Ascending aorta (tissue), 2 donors: ENCODE data around the gene KSR1. TPM values are rescaled to one million over a fixed set of nuclear protein-coding genes. Genes with fewer than 3 reads are reported as not detected.

Source experiments
- DNase-seq, 2 donors: peaks; one replicate each; pipeline ENCODE4 v3.0.0-alpha.2; 2019; ENCODE audit warnings: low spot score in 2 of 2
- H3K27ac ChIP-seq, 2 donors: fragments of 200-600 bp; sonication (generic); one replicate each; pipeline ENCODE4 v1.5.1; 2016 to 2017; ENCODE audit warnings: mild to moderate bottlenecking in 1 of 2
- H3K27me3 ChIP-seq: fragments of 200-600 bp; sonication (generic); one replicate; pipeline ENCODE4 v1.5.1; 2017
- H3K36me3 ChIP-seq, 2 donors: fragments of 200-600 bp; sonication (generic); one replicate each; pipeline ENCODE4 v1.5.1; 2016
- H3K4me1 ChIP-seq, 2 donors: fragments of 200-600 bp; sonication (generic); one replicate each; pipeline ENCODE4 v1.5.1; 2016 to 2017; ENCODE audit warnings: mild to moderate bottlenecking in 1 of 2
- H3K4me3 ChIP-seq, 2 donors: fragments of 200-600 bp; sonication (generic); one replicate each; pipeline ENCODE4 v1.5.1; 2016 to 2017; ENCODE audit warnings: mild to moderate bottlenecking in 1 of 2
- H3K9me3 ChIP-seq, 2 donors: fragments of 200-600 bp; sonication (generic); one replicate each; pipeline ENCODE4 v1.5.1; 2016
- intact Hi-C: fragments of 100-400 bp; cut with DNase I; formaldehyde crosslinking; loops from one replicate; pipeline ENCODE4 v1.15.1; 2023
- total RNA-seq: library from RNA; depleted of rRNA; stranded (reverse); fragments of >200 nt; gene quantifications from one replicate; pipeline ENCODE4 v1.1.0, GENCODE V29; 2016
- TF ChIP-seq, protein P1 (sequence below), 3 experiments: fragments of 200-600 bp in 2 of 3; fragments of 450-650 bp in 1 of 3; sonication (generic) in 2 of 3; IDR thresholded peaks; one replicate each; pipeline ENCODE4 v1.5.1; 2016 to 2019; ENCODE audit warnings: antibody characterized with exemption in 3 of 3, mild to moderate bottlenecking in 1 of 3, moderate library complexity in 1 of 3

The KSR1 gene
- total RNA-seq, 1 donor from 2014 or later = 42.6 TPM

DNA sequence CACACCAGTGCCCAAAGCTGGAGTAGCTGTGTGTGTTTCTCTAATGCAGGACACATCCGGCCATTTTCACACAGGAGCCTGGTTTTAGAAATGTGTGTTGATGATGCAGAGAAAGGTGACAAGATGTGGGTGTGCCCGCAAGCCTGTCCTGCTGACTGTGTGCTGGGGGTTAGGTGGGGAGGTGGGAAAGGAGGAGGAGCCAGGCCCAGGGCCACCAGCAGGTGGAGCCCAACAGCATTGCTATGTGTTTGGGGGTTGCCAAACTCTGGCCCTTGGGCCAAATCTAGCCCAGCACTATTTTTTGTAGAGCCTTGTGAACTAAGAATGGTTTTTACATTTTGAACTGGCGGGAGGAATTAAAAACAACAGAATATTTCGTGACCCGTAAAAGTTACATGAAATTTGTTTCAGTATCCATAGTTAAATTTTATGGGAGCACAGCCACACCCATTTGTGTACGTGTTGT is 113.0 kb downstream of the KSR1 start:
- Histone ChIP-seq H3K4me1 (no peaks in the 10 kb centered on the region), H3K9me3 (no peaks in the 10 kb centered on the region), H3K36me3 (no peaks in the 10 kb centered on the region), H3K27ac (no peak overlapping the region), H3K4me3 (no peak overlapping the region), H3K27me3 (no peaks in the 10 kb centered on the region)
- TF ChIP-seq, protein P1, sequence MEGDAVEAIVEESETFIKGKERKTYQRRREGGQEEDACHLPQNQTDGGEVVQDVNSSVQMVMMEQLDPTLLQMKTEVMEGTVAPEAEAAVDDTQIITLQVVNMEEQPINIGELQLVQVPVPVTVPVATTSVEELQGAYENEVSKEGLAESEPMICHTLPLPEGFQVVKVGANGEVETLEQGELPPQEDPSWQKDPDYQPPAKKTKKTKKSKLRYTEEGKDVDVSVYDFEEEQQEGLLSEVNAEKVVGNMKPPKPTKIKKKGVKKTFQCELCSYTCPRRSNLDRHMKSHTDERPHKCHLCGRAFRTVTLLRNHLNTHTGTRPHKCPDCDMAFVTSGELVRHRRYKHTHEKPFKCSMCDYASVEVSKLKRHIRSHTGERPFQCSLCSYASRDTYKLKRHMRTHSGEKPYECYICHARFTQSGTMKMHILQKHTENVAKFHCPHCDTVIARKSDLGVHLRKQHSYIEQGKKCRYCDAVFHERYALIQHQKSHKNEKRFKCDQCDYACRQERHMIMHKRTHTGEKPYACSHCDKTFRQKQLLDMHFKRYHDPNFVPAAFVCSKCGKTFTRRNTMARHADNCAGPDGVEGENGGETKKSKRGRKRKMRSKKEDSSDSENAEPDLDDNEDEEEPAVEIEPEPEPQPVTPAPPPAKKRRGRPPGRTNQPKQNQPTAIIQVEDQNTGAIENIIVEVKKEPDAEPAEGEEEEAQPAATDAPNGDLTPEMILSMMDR (IDR thresholded peaks at IDR 0.05) = peak in 2 of 3 experiments; percentile 26 to 39
- intact Hi-C loops = no loop called here
- DNase-seq = no peak

DNA sequence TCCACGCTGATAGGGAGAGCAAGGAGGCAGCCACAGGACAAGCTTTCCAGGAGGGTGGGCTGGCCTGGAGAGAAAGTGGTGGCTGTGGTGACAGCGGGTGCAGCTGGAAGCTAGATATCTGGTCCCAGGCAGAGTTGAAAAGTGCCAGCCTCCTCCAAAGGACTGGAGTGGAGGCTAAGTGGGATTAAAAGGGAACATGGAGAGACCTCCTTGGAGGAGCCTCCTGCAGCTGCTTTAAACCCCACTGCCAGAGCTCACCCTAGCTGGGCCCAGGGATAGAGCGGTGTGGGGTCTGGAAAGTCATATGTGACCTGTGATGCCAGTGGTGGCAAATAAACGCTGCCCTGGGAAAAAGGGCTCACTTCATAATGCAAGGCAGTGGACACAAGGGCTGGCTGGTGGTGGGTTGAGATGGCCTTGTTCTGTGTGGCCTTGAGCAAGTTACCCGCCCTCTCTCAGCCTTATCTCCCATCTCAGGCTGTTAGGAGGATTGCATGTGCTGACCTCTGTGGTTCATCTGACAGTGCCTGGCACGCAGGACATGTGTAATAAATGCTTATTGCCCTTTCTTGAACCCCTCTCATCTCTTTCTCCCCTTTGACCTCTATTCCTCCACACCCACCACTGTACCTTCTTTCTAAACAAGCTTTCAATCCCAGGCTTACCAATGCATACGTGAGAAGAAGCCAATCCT is 113.8 kb downstream of the KSR1 start:
- Histone ChIP-seq H3K27me3 (no peaks in the 10 kb centered on the region), H3K9me3 (no peaks in the 10 kb centered on the region), H3K27ac (no peak overlapping the region), H3K4me3 (no peak overlapping the region), H3K4me1 (no peaks in the 10 kb centered on the region), H3K36me3 (no peaks in the 10 kb centered on the region)
- TF ChIP-seq, protein P1 (IDR thresholded peaks at IDR 0.05) = no peak
- intact Hi-C loops = no loop called here
- DNase-seq = no peak

DNA sequence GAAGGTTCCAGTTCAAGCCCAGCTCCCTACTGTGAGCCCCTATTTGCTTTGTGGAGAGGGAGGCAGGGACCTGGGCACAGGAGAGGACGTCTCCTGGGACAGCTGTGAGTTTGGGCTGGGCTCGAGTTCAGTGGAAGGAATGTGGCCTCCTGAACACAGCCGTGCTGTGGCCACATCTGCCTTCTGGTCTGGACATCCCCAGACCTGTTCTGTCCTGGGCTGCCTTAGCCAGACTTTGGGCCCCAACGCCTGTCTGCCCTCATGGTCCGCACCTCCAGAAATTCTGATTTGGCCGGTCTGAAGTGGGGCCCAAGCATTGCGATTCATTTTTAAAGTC is 114.3 kb downstream of the KSR1 start:
- TF ChIP-seq, protein P1 (IDR thresholded peaks at IDR 0.05) = no peak
- no peak overlapping the region for H3K27ac ChIP-seq
- H3K36me3 ChIP-seq = no peaks in the 10 kb centered on the region
- H3K4me3 ChIP-seq = no peak overlapping the region
- no peak for DNase-seq
- H3K4me1 ChIP-seq = no peaks in the 10 kb centered on the region
- intact Hi-C loops = no loop called here
- no peaks in the 10 kb centered on the region for H3K27me3 ChIP-seq
- no peaks in the 10 kb centered on the region for H3K9me3 ChIP-seq

DNA sequence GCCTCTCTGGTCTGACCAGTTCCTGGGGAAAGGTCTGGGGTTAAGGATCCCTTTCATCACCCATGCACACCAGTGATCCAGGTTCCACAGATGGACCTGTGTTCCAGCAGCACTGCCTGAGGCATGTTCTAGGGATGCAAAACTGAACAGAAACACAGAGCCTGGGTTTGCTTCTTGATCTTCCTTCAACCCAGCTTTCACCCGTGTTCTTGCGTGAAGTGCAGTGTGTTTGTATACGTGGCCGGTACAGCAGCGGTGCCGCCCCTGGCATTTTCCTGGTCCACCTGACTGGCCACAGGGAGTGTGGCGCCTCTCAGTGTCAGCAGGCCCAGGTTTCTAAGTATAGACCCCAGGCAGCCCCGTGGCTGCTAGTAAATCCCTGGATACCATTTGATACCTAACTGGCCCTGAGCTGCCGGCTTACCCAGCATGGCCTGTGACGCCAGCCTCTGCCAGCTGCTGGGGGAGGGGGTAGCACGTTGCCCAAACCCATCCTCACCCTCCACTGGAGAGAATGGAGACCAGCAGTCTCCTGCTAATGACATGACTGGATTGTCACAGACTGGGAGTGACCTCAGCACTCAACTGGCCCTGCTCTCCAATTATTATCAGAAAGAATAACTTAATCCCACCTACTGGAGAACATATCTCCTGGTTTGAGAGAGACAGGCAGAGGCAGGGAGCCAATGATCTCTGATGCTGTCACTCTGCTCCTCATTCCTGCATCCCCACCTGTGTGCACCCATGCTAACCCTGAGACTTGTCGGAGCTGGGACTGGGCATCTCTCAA is 115.5 kb downstream of the KSR1 start:
- TF ChIP-seq, protein P1 (IDR thresholded peaks at IDR 0.05) = no peak
- no peak overlapping the region for H3K4me3 ChIP-seq
- intact Hi-C loops = no loop called here
- DNase-seq = no peak
- H3K4me1 ChIP-seq = no peaks in the 10 kb centered on the region
- no peaks in the 10 kb centered on the region for H3K27me3 ChIP-seq
- no peaks in the 10 kb centered on the region for H3K9me3 ChIP-seq
- H3K36me3 ChIP-seq = no peaks in the 10 kb centered on the region
- no peak overlapping the region for H3K27ac ChIP-seq

DNA sequence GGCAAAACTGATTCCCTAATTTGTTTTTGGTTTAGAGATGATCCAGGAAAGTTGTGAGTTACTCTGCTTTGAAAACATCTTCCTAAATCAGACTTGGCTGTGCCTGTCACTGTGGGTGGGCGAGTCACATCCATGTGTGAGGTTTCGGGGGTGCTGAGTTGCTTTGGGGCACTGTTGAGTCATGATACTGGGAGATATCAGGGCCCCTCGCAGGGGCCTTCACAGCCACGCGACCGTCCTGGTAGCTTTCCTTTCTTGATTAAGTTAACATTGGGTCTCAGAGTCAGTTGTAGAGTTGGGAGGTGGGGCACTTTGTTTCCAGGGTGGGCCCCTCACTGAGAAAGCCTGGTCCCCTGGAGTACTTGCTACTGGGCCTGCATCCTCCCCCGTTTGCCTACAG is 116.4 kb downstream of the KSR1 start:
- DNase-seq = no peak
- H3K9me3 ChIP-seq = no peaks in the 10 kb centered on the region
- TF ChIP-seq, protein P1 (IDR thresholded peaks at IDR 0.05) = no peak
- no peak overlapping the region for H3K4me3 ChIP-seq
- no peaks in the 10 kb centered on the region for H3K27me3 ChIP-seq
- intact Hi-C loops = no loop called here
- H3K36me3 ChIP-seq = no peaks in the 10 kb centered on the region
- H3K4me1 ChIP-seq = no peaks in the 10 kb centered on the region
- no peak overlapping the region for H3K27ac ChIP-seq
